ENCODE results near the gene RNF25. TPM values are rescaled to one million over a fixed set of nuclear protein-coding genes. Genes with fewer than 3 reads are reported as not detected.

Gene RNF25
- total and polyA plus RNA-seq, 11 donors, result 9.7 to 24.0 (median 16.0) TPM

DNA sequence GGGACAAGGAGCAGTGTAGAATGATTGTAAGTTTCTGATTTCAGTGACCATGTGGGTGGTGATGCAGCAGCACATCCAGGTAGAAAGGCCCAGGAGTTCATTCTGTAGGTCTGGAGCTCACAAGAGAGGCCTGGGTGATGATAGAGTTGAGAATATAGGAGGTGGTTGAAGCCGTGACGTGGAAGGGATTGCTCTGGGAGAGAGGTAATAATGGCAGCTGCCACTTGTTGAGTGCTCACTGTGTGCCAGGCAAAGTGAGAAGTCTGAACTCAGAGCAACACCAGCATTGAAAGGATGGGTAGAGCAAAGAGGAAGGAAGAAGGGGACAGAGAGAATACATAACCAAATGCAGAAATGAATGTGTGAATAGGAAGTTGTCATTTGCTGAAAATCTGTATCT, 42.1 kb upstream of the RNF25 start:
- ATAC-seq (no peak), DNase-seq (no peak)
- Histone ChIP-seq H3K9me3 (no peaks in the 10 kb centered on the region), H3K27ac (no peak overlapping the region), H3K36me3 (peaks cover 0 to 10% (median 3%) of the 10 kb centered on the region in 9 donors), H3K4me1 (peaks cover 0 to 43% (median 8%) of the 10 kb centered on the region in 12 donors), H3K4me3 (no peak overlapping the region), H3K27me3 (no peaks in the 10 kb centered on the region)
- intact Hi-C loops (cut with DNase I), result loop anchor here in 6 of 10 donors (5.0 kb wide), 3 partner anchors 68 to 133 kb away; partner anchors contain the start of gene CYP27A1 (in 1 of the 6)
- TF ChIP-seq, protein P1, sequence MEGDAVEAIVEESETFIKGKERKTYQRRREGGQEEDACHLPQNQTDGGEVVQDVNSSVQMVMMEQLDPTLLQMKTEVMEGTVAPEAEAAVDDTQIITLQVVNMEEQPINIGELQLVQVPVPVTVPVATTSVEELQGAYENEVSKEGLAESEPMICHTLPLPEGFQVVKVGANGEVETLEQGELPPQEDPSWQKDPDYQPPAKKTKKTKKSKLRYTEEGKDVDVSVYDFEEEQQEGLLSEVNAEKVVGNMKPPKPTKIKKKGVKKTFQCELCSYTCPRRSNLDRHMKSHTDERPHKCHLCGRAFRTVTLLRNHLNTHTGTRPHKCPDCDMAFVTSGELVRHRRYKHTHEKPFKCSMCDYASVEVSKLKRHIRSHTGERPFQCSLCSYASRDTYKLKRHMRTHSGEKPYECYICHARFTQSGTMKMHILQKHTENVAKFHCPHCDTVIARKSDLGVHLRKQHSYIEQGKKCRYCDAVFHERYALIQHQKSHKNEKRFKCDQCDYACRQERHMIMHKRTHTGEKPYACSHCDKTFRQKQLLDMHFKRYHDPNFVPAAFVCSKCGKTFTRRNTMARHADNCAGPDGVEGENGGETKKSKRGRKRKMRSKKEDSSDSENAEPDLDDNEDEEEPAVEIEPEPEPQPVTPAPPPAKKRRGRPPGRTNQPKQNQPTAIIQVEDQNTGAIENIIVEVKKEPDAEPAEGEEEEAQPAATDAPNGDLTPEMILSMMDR (IDR thresholded peaks at IDR 0.05), result no peak
- no peak for TF ChIP-seq POLR2A (IDR thresholded peaks at IDR 0.05)
- WGBS, 4 donors, result 91 to 96% (median 93%) methylated on average over 2 of the region's 2 CpGs

DNA sequence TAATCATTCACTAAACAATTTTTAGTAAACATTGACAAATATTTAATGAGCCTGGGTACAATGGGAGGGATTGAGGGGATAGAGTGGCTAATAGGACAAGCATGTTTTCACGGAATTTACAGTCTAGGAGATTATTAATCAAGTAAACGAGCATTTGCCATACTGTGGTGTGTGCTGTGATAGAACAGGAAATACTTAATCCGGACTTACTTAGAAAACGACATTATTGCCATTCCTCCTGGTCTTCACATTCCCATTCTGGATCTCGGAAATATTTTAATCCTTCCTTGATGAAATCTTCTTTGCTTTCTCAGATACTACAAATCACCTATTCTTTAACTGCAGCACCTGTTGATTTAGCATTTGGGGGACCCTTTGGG, 39.7 kb upstream of the RNF25 start:
- no peaks in the 10 kb centered on the region for H3K27me3 ChIP-seq
- 17 to 24% (median 20%) methylated on average over 5 of the region's 5 CpGs for WGBS, 4 donors
- H3K36me3 ChIP-seq, result peaks cover 0 to 8% (median 0%) of the 10 kb centered on the region in 9 donors
- intact Hi-C loops (cut with DNase I), result loop anchor here in 8 of 10 donors (1.0 to 5.0 kb wide), 6 partner anchors 53 to 136 kb away; partner anchors contain the start of genes BCS1L (in 1 of the 8), CYP27A1 (in 1 of the 8) and ZNF142 (in 1 of the 8)
- peaks cover 0 to 33% (median 8%) of the 10 kb centered on the region in 12 donors for H3K4me1 ChIP-seq
- H3K4me3 ChIP-seq, result peak overlapping the region; percentile 61 to 93 (median 83)
- ATAC-seq, result no peak
- no peak for DNase-seq
- H3K27ac ChIP-seq, result peak overlapping the region in 11 of 12 donors; percentile 36 to 96 (median 91)
- H3K9me3 ChIP-seq, result no peaks in the 10 kb centered on the region
- TF ChIP-seq, protein P1 (IDR thresholded peaks at IDR 0.05), result no peak
- no peak for TF ChIP-seq POLR2A (IDR thresholded peaks at IDR 0.05)

DNA sequence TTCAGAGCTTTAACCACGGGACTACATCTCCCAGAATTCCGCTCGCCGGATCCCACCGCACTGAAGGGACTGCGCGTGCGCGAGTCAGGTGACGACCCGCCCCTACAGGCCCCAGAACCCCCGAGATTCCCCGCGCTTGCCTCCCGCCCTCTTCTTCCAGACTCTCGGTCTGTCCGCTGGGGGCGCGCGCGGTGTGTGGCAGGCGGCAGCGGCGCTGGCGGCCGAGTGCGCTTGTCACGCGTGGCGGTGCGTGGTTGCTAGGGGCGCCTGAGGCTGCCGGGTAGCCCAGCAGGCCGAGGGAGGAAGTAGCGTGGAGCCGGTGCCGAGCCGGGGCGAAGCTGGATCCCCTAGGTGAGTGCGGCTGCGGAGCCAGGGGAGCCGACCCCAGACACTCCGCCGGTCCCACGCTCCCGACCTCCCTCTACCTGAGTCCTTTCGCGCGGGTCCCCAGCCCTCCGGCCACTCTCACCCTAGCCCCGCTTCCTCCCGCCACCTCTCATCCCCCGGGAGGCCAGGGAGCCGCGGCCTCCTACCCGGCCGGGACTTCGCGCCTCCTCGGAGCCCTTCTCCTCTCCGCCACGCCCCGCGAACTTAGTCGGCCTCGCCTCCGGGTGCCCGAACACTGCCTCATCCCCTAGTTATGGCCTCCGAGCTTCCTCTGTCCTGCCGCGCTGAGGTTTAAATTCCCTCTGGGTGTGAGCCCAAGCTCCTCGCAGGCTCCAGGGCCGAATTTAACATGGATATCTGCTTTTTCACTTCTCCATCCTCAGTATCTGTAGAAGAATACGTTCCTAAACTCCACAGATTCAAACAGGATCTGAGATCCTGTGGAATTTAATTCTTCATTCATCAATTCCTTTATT, 39.1 kb upstream of the RNF25 start, which contains the start of gene TTLL4:
TTLL4 (plus strand) TSS at position 149 of the 863 bp plus-strand sequence. CDS start 26,842 bp downstream, outside the sequence.
- Histone ChIP-seq H3K27me3 (no peaks in the 10 kb centered on the region), H3K27ac (peak within 1 kb of the TSS; percentile 36 to 96 (median 90)), H3K4me3 (peak within 1 kb of the TSS; percentile 61 to 93 (median 83)), H3K4me1 (peaks cover 0 to 33% (median 8%) of the 10 kb centered on the region in 12 donors), H3K36me3 (peaks cover 0 to 3% (median 0%) of the 10 kb centered on the region in 9 donors), H3K9me3 (no peaks in the 10 kb centered on the region)
- ATAC-seq (peak; percentile 96 to 99 (median 98)), DNase-seq (peak; percentile 98 to 100 (median 98))
- WGBS, 4 donors, result 0 to 1% (median 1%) methylated on average over 54 to 74 of the region's 74 CpGs
- TF ChIP-seq POLR2A (IDR thresholded peaks at IDR 0.05), result peak in 1 of 2 donors; percentile 70
- TF ChIP-seq, protein P1 (IDR thresholded peaks at IDR 0.05), result peak; percentile 75 to 99 (median 88)
- intact Hi-C loops (cut with DNase I), result loop anchor here in 9 of 10 donors (1.0 to 5.0 kb wide), 6 partner anchors 52 to 136 kb away; partner anchors contain the start of genes BCS1L (in 1 of the 9), CYP27A1 (in 1 of the 9) and ZNF142 (in 1 of the 9)

DNA sequence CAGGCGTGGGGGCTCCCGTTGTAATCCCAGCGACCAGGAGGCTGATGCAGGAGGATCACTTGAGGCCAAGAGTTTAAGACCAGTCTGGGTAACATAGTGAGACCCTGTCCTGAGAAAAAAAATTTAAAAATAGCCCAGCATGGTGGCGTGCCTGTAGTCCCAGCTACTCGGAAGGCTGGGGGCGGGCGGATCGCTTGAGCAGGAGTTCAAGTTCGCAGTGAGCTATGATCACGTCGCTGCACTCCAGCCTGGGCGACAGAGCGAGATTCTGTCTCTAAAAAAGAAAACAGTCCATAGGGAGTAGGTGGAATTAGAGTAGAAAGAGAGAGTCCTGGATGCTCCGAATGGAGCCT, 38.5 kb upstream of the RNF25 start:
- no peaks in the 10 kb centered on the region for H3K27me3 ChIP-seq
- peak in 3 of 4 donors; percentile 3 to 9 (median 4) for ATAC-seq
- intact Hi-C loops (cut with DNase I), result loop anchor here in 8 of 10 donors (1.0 to 5.0 kb wide), 6 partner anchors 52 to 137 kb away; partner anchors contain the start of genes BCS1L (in 1 of the 8), CYP27A1 (in 1 of the 8) and ZNF142 (in 1 of the 8)
- H3K4me3 ChIP-seq, result peak overlapping the region in 10 of 12 donors; percentile 61 to 93 (median 88)
- peaks cover 0 to 33% (median 8%) of the 10 kb centered on the region in 12 donors for H3K4me1 ChIP-seq
- TF ChIP-seq, protein P1 (IDR thresholded peaks at IDR 0.05), result no peak
- no peak for TF ChIP-seq POLR2A (IDR thresholded peaks at IDR 0.05)
- H3K36me3 ChIP-seq, result no peaks in the 10 kb centered on the region
- H3K27ac ChIP-seq, result peak overlapping the region in 9 of 12 donors; percentile 20 to 96 (median 89)
- 39 to 54% (median 48%) methylated on average over 14 of the region's 14 CpGs for WGBS, 4 donors
- H3K9me3 ChIP-seq, result no peaks in the 10 kb centered on the region
- DNase-seq, result no peak
